ENCODE measurements around the gene EPC1. TPM values are rescaled to one million over a fixed set of nuclear protein-coding genes. Genes with fewer than 3 reads are reported as not detected.
"Not testable (repeated sequence)": the region's sequence is repeated elsewhere in the genome, so short reads cannot be mapped to it uniquely, and the experiment has no call there.

The EPC1 gene
- total RNA-seq, 1 experiment from 2014 or later, result 30.0 TPM

DNA sequence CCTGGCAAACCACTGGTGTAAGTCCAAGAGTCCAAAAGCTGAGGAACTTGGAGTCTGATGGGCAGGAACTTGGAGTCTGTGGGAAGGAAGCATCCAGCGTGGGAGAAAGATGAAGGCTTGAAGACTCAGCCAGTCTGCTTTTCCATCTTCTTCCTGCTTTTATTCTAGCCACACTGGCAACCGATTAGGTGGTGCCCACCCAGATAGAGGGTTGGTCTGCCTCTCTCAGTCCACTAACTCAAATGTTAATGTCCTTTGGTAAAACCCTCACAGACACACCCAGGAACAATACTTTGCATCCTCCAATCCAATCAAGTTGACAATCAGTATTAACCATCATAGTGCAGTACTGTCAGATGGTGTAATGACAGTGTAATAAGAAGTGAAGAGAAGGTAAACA lies 119.2 kb downstream of the EPC1 start:
- Mint-ChIP-seq H3K4me1 (ENCODE audit: low read depth, unreplicated experiment) (no peaks in the 10 kb centered on the region), H3K4me3 (ENCODE audit: low read depth, unreplicated experiment) (no peak overlapping the region), H3K27ac (ENCODE audit: unreplicated experiment) (no peak overlapping the region), H3K27me3 (ENCODE audit: unreplicated experiment) (no peaks in the 10 kb centered on the region), H3K36me3 (ENCODE audit: insufficient read depth, unreplicated experiment) (no peaks in the 10 kb centered on the region), H3K9me3 (ENCODE audit: low read depth, unreplicated experiment) (no peaks in the 10 kb centered on the region)
- CTCF ChIA-PET, result no interaction called here
- no TSS peak for BruUV-seq (replicated peaks)
- intact Hi-C loops (cut with micrococcal nuclease; ENCODE audit: unreplicated experiment), result no loop called here
- DNase-seq, result no peak
- TF ChIP-seq, protein P1, sequence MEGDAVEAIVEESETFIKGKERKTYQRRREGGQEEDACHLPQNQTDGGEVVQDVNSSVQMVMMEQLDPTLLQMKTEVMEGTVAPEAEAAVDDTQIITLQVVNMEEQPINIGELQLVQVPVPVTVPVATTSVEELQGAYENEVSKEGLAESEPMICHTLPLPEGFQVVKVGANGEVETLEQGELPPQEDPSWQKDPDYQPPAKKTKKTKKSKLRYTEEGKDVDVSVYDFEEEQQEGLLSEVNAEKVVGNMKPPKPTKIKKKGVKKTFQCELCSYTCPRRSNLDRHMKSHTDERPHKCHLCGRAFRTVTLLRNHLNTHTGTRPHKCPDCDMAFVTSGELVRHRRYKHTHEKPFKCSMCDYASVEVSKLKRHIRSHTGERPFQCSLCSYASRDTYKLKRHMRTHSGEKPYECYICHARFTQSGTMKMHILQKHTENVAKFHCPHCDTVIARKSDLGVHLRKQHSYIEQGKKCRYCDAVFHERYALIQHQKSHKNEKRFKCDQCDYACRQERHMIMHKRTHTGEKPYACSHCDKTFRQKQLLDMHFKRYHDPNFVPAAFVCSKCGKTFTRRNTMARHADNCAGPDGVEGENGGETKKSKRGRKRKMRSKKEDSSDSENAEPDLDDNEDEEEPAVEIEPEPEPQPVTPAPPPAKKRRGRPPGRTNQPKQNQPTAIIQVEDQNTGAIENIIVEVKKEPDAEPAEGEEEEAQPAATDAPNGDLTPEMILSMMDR (IDR thresholded peaks at IDR 0.05; ENCODE audit: unreplicated experiment), result no peak

DNA sequence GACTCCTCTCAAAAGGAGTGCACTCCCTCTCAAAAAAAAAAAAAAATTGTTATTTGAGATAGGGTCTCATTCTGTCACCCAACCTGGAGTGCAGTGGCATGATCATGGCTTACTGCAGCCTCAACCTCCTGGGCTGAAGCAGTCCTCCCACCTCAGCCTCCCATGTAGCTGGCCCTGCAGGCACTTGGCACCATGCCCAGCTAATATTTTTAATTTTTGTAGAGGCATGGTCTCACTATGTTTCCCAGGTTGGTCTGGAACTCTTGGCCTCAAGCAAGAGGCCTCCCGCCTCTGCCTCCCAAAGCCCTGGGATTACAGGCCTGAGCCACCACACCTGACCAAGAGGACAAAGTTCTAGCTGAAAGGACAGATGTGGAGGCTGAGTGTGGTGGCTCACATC lies 120.3 kb downstream of the EPC1 start:
- Mint-ChIP-seq H3K27me3 (ENCODE audit: unreplicated experiment) (no peaks in the 10 kb centered on the region), H3K27ac (ENCODE audit: unreplicated experiment) (no peak overlapping the region), H3K36me3 (ENCODE audit: insufficient read depth, unreplicated experiment) (no peaks in the 10 kb centered on the region), H3K9me3 (ENCODE audit: low read depth, unreplicated experiment) (peaks cover 3% of the 10 kb centered on the region), H3K4me3 (ENCODE audit: low read depth, unreplicated experiment) (no peak overlapping the region), H3K4me1 (ENCODE audit: low read depth, unreplicated experiment) (no peaks in the 10 kb centered on the region)
- TF ChIP-seq, protein P1 (IDR thresholded peaks at IDR 0.05; ENCODE audit: unreplicated experiment), result no peak
- CTCF ChIA-PET, result no interaction called here
- DNase-seq, result no peak
- intact Hi-C loops (cut with micrococcal nuclease; ENCODE audit: unreplicated experiment), result no loop called here
- no TSS peak for BruUV-seq (replicated peaks)

DNA sequence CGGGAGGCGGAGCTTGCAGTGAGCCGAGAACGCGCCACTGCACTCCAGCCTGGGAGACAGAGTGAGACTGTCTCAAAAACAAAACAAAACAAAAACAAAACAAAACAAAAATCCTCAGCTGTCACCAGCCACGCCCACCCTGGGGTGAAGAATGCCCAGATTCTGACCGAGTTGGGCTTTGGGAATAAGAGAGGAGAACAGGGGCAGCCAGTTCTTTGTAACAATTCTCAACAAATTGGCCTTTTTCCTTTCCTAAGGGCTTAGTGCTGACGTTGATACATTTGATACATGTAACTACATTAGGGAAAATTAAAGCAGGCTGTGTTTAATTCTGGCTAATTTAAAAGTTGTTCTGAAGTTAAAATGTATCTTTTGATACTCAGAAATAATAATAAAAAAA lies 121.0 kb downstream of the EPC1 start:
- no TSS peak for BruUV-seq (replicated peaks)
- Mint-ChIP-seq H3K4me1 (ENCODE audit: low read depth, unreplicated experiment) (no peaks in the 10 kb centered on the region), H3K4me3 (ENCODE audit: low read depth, unreplicated experiment) (no peak overlapping the region), H3K27ac (ENCODE audit: unreplicated experiment) (no peak overlapping the region), H3K36me3 (ENCODE audit: insufficient read depth, unreplicated experiment) (no peaks in the 10 kb centered on the region), H3K27me3 (ENCODE audit: unreplicated experiment) (no peaks in the 10 kb centered on the region), H3K9me3 (ENCODE audit: low read depth, unreplicated experiment) (peaks cover 3% of the 10 kb centered on the region)
- TF ChIP-seq, protein P1 (IDR thresholded peaks at IDR 0.05; ENCODE audit: unreplicated experiment), result no peak
- DNase-seq, result no peak
- CTCF ChIA-PET, result no interaction called here
- intact Hi-C loops (cut with micrococcal nuclease; ENCODE audit: unreplicated experiment), result no loop called here

DNA sequence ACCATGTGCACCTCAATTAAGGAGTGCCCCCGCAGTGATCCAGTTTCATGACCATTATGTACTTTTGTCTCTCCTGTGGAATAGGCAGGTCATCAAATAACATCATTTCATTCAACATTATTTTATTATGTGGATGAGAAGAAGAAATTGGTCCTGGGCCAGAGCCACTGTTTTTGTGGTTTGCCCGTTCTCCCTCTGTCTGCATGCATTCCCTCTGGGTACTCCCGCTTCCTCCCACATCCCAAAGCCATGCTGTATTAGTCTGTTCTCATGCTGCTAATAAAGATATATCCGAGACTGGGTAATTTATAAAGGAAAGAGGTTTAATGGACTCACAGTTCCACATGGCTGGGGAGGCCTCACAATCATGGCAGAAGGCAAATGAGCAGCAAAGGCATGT lies 124.6 kb downstream of the EPC1 start:
- intact Hi-C loops (cut with micrococcal nuclease; ENCODE audit: unreplicated experiment); H3K27ac Mint-ChIP-seq (ENCODE audit: unreplicated experiment); CTCF ChIA-PET; H3K36me3 Mint-ChIP-seq (ENCODE audit: insufficient read depth, unreplicated experiment); H3K4me1 Mint-ChIP-seq (ENCODE audit: low read depth, unreplicated experiment); DNase-seq; H3K27me3 Mint-ChIP-seq (ENCODE audit: unreplicated experiment); BruUV-seq (replicated peaks); H3K4me3 Mint-ChIP-seq (ENCODE audit: low read depth, unreplicated experiment): not testable (repeated sequence)
- H3K9me3 Mint-ChIP-seq (ENCODE audit: low read depth, unreplicated experiment), result peaks cover 14% of the 10 kb centered on the region

DNA sequence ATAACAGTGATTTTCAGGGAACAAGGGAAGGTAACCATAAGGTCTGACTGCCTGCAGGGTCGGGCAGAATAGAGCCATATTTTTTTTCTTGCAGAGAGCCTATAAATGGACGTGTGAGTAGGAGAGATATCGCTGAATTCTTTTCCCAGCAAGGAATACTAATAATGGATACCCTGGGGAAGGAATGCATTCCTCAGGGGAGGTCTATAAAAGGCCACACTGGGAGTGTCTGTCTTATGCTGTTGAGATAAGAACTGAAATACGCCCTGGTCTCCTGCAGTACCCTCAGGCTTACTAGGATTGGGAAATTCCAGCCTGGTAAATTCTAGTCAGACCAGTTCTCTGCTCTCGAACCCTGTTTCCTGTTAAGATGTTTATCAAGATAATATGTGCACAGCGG lies 127.8 kb downstream of the EPC1 start:
- H3K27ac Mint-ChIP-seq (ENCODE audit: unreplicated experiment); H3K27me3 Mint-ChIP-seq (ENCODE audit: unreplicated experiment); H3K4me3 Mint-ChIP-seq (ENCODE audit: low read depth, unreplicated experiment); DNase-seq; BruUV-seq (replicated peaks); CTCF ChIA-PET; H3K4me1 Mint-ChIP-seq (ENCODE audit: low read depth, unreplicated experiment); intact Hi-C loops (cut with micrococcal nuclease; ENCODE audit: unreplicated experiment); H3K36me3 Mint-ChIP-seq (ENCODE audit: insufficient read depth, unreplicated experiment): not testable (repeated sequence)
- peaks cover 14% of the 10 kb centered on the region for H3K9me3 Mint-ChIP-seq (ENCODE audit: low read depth, unreplicated experiment)

DNA sequence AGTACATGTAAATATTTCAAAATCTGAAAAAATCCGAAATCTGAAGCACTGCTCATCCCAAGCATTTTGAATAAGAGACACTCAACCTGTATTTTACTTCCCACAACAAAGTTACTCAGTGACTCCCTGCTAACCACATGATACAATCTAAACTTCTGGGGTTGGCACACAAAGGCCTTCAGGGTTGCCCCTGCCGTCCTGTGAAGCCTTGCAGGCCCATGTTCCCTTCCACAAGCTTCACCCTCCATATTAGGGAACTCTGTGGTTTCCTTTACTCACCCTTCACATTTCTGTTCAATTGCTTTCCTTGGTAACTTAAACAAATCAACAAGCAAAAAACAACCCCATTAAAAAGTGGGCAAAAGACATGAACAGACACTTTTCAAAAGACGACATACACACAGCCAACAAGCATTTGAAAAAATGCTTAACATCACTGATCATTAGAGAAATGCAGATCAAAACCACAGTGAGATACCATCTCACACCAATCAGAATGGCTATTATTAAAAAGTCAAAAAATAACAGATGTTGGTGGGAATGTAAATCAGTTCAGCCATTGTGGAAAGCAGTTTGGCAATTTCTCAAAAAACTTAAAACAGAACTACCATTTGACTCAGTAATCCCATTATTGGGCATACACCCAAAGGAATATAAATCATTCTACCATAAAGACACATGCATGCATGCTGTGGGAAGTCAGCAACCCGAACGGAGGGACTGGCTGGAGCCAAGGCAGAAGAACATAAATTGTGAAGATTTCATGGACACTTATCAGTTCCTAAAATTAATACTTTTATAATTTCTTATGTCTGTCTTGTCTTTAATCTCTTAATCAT lies 128.5 kb downstream of the EPC1 start:
- H3K4me3 Mint-ChIP-seq (ENCODE audit: low read depth, unreplicated experiment); H3K4me1 Mint-ChIP-seq (ENCODE audit: low read depth, unreplicated experiment); CTCF ChIA-PET; DNase-seq; H3K27ac Mint-ChIP-seq (ENCODE audit: unreplicated experiment); intact Hi-C loops (cut with micrococcal nuclease; ENCODE audit: unreplicated experiment); BruUV-seq (replicated peaks); H3K27me3 Mint-ChIP-seq (ENCODE audit: unreplicated experiment); H3K36me3 Mint-ChIP-seq (ENCODE audit: insufficient read depth, unreplicated experiment): not testable (repeated sequence)
- peaks cover 14% of the 10 kb centered on the region for H3K9me3 Mint-ChIP-seq (ENCODE audit: low read depth, unreplicated experiment)

Measured in Calu3 (cell line).